H9 (cell line): ENCODE data around the gene PRAF2. TPM values are rescaled to one million over a fixed set of nuclear protein-coding genes. Genes with fewer than 3 reads are reported as not detected.

Experiments used
- DNase-seq: peaks from one replicate; pipeline ENCODE4 v3.0.0-alpha.2; 2017
- H2AFZ ChIP-seq: one replicate; pipeline ENCODE4 v1.6.1; 2013; ENCODE audit warnings: mild to moderate bottlenecking, low read length, control low read depth, moderate library complexity
- H2AK5ac ChIP-seq: 2 replicates; pipeline ENCODE4 v1.6.1; 2013; ENCODE audit warnings: low read length, control low read depth, mixed read lengths; ENCODE audit not compliant: insufficient read length
- H2BK120ac ChIP-seq: one replicate; pipeline ENCODE4 v1.6.1; 2013; ENCODE audit warnings: low read depth, mild to moderate bottlenecking, low read length, control low read depth, inconsistent platforms; ENCODE audit not compliant: poor library complexity, severe bottlenecking
- H2BK12ac ChIP-seq: 2 replicates; pipeline ENCODE4 v1.6.1; 2013; ENCODE audit warnings: low read length, control low read depth, mixed read lengths, low read depth; ENCODE audit not compliant: insufficient read length
- H2BK15ac ChIP-seq: 2 replicates; pipeline ENCODE4 v1.6.1; 2013; ENCODE audit warnings: low read depth, low read length, control low read depth
- H2BK20ac ChIP-seq: one replicate; pipeline ENCODE4 v1.6.1; 2013; ENCODE audit warnings: low read depth, mild to moderate bottlenecking, low read length, control low read depth, inconsistent platforms; ENCODE audit not compliant: poor library complexity, severe bottlenecking
- H2BK5ac ChIP-seq: 2 replicates; pipeline ENCODE4 v1.6.1; 2013; ENCODE audit warnings: low read length, control low read depth, mixed read lengths; ENCODE audit not compliant: insufficient read length
- H3K14ac ChIP-seq: 2 replicates; pipeline ENCODE4 v1.6.1; 2013; ENCODE audit warnings: low read length, control low read depth; ENCODE audit not compliant: insufficient read depth
- H3K18ac ChIP-seq: 2 replicates; pipeline ENCODE4 v1.6.1; 2013; ENCODE audit warnings: low read depth, mild to moderate bottlenecking, mixed read lengths, low read length, control low read depth; ENCODE audit not compliant: insufficient read length
- H3K23ac ChIP-seq: 2 replicates; pipeline ENCODE4 v1.6.1; 2013; ENCODE audit warnings: low read length, control low read depth, mixed read lengths, low read depth; ENCODE audit not compliant: insufficient read length
- H3K23me2 ChIP-seq: 2 replicates; pipeline ENCODE4 v1.6.1; 2013; ENCODE audit warnings: low read depth, mild to moderate bottlenecking, mixed read lengths, low read length, control low read depth; ENCODE audit not compliant: insufficient read length, poor library complexity, severe bottlenecking
- H3K27ac ChIP-seq: 2 replicates; pipeline ENCODE4 v1.5.1; 2013; ENCODE audit warnings: low read length, control low read depth, mixed read lengths, low read depth; ENCODE audit not compliant: insufficient read length
- H3K27me3 ChIP-seq: 2 replicates; pipeline ENCODE4 v1.6.1; 2013; ENCODE audit warnings: low read length, control low read depth, inconsistent platforms; ENCODE audit not compliant: insufficient read depth
- H3K4ac ChIP-seq: 2 replicates; pipeline ENCODE4 v1.6.1; 2013; ENCODE audit warnings: low read depth, mild to moderate bottlenecking, control low read depth, inconsistent platforms, low read length, moderate library complexity
- H3K4me1 ChIP-seq: 2 replicates; pipeline ENCODE4 v1.6.1; 2013; ENCODE audit warnings: low read length, control low read depth, inconsistent platforms; ENCODE audit not compliant: insufficient read depth
- H3K4me2 ChIP-seq: 2 replicates; pipeline ENCODE4 v1.6.1; 2013; ENCODE audit warnings: low read length, control low read depth, mixed read lengths; ENCODE audit not compliant: insufficient read length, insufficient read depth
- H3K56ac ChIP-seq: 2 replicates; pipeline ENCODE4 v1.6.1; 2013; ENCODE audit warnings: low read depth, mild to moderate bottlenecking, mixed read lengths, low read length, control low read depth; ENCODE audit not compliant: insufficient read length
- H3K79me1 ChIP-seq: 2 replicates; pipeline ENCODE4 v1.6.1; 2013; ENCODE audit warnings: low read depth, mild to moderate bottlenecking, moderate library complexity, low read length, control low read depth, inconsistent platforms; ENCODE audit not compliant: insufficient read depth, poor library complexity, severe bottlenecking
- H3K79me2 ChIP-seq: 2 replicates; pipeline ENCODE4 v1.6.1; 2013; ENCODE audit warnings: low read length, control low read depth, inconsistent platforms; ENCODE audit not compliant: insufficient read depth
- H3K9ac ChIP-seq: 2 replicates; pipeline ENCODE4 v1.6.1; 2013; ENCODE audit warnings: low read length, control low read depth, mixed read lengths; ENCODE audit not compliant: insufficient read length; ENCODE audit errors: extremely low read depth
- H3K9me3 ChIP-seq: one replicate; pipeline ENCODE4 v1.6.1; 2013; ENCODE audit warnings: low read depth, low read length, inconsistent platforms; ENCODE audit not compliant: control insufficient read depth
- H3T11ph ChIP-seq: one replicate; pipeline ENCODE4 v1.6.1; 2013; ENCODE audit warnings: mild to moderate bottlenecking, low read length, control low read depth, inconsistent platforms
- H4K20me1 ChIP-seq: one replicate; pipeline ENCODE4 v1.6.1; 2013; ENCODE audit not compliant: control insufficient read depth, insufficient read length, insufficient read depth
- H4K5ac ChIP-seq: 2 replicates; pipeline ENCODE4 v1.6.1; 2013; ENCODE audit warnings: low read depth, mild to moderate bottlenecking, mixed read lengths, low read length, control low read depth; ENCODE audit not compliant: insufficient read length
- H4K8ac ChIP-seq: replicated peaks from 2 replicates; pipeline ENCODE4 v1.6.1; 2013; ENCODE audit warnings: low read length, control low read depth, mixed read lengths, low read depth; ENCODE audit not compliant: insufficient read length
- H4K91ac ChIP-seq: 2 replicates; pipeline ENCODE4 v1.6.1; 2013; ENCODE audit warnings: low read depth, mild to moderate bottlenecking, moderate library complexity, mixed read lengths, low read length, control low read depth; ENCODE audit not compliant: insufficient read length
- H3K27ac Mint-ChIP-seq, 3 experiments: 2 replicates in 2 of 3; 3 replicates in 1 of 3; pipeline ENCODE4 v1.8.0; 2020 to 2021; ENCODE audit warnings: mixed read lengths in 3 of 3, mild to moderate bottlenecking in 1 of 3, moderate library complexity in 1 of 3
- H3K27me3 Mint-ChIP-seq: 2 replicates; pipeline ENCODE4 v1.8.0; 2021; ENCODE audit warnings: low read depth, mild to moderate bottlenecking, moderate library complexity, mixed read lengths
- H3K36me3 Mint-ChIP-seq, 3 experiments: 2 replicates in 2 of 3; 3 replicates in 1 of 3; pipeline ENCODE4 v1.8.0; 2020 to 2021; ENCODE audit warnings: low read depth in 3 of 3, mixed read lengths in 3 of 3; ENCODE audit not compliant: insufficient read depth in 1 of 3
- H3K4me1 Mint-ChIP-seq, 2 experiments: 2 replicates each; pipeline ENCODE4 v1.8.0; 2020; ENCODE audit warnings: mixed read lengths in 2 of 2
- H3K4me3 Mint-ChIP-seq, 2 experiments: 2 replicates in 1 of 2; 3 replicates in 1 of 2; pipeline ENCODE4 v1.8.0; 2020 to 2021; ENCODE audit warnings: mild to moderate bottlenecking in 2 of 2, mixed read lengths in 2 of 2, moderate library complexity in 1 of 2
- H3K9me3 Mint-ChIP-seq, 2 experiments: 2 replicates in 1 of 2; 3 replicates in 1 of 2; pipeline ENCODE4 v1.8.0; 2020; ENCODE audit warnings: mild to moderate bottlenecking in 2 of 2, mixed read lengths in 2 of 2, moderate library complexity in 1 of 2
- WGBS: extraction: QIAGEN DNeasy Blood & Tissue Kit; methylation state at CpG from one replicate; pipeline ENCODE4 v1.1.7; 2013; ENCODE audit warnings: missing lambda C conversion rate, low lambda C conversion rate, mixed read lengths; ENCODE audit not compliant: insufficient read length; ENCODE audit errors: extremely low coverage; 5-methylcytosine and 5-hydroxymethylcytosine counted together
- total RNA-seq: library from RNA; stranded (reverse); gene quantifications from 2 replicates; pipeline ENCODE4 v1.2.1, GENCODE V29; 2021
- TF ChIP-seq, protein P1 (sequence below): fragments of 200-600 bp; sonication (generic); conservative IDR thresholded peaks from 3 replicates; pipeline ENCODE4 v1.8.0; 2021; ENCODE audit warnings: antibody characterized with exemption, mild to moderate bottlenecking

The PRAF2 gene
- total RNA-seq, 1 experiment from 2014 or later: 13.4 TPM

GRCh38 chrX:49106930-49107329, 33.1 kb upstream of the PRAF2 start:
- no CpG with 5 or more reads among the region's 7 CpGs for WGBS
- DNase-seq: peak; percentile 35

More at GRCh38 chrX:49106930-49107329, 33.1 kb upstream of the PRAF2 start:
- no peak overlapping the region for H3K23ac ChIP-seq
- no peaks in the 10 kb centered on the region for H3K27me3 ChIP-seq
- H3K4me2 ChIP-seq: no peak overlapping the region
- no peak overlapping the region for H4K5ac ChIP-seq
- no peak overlapping the region for H3K4ac ChIP-seq
- no peak overlapping the region for H4K91ac ChIP-seq
- peaks cover under 1% of the 10 kb centered on the region in 2 experiments; a peak in 2 of 4 replicates for H3K4me1 Mint-ChIP-seq
- H2BK12ac ChIP-seq: no peak overlapping the region
- H3K23me2 ChIP-seq: no peaks in the 10 kb centered on the region
- H4K20me1 ChIP-seq: no peaks in the 10 kb centered on the region
- peaks cover 57 to 63% of the 10 kb centered on the region in 2 experiments for H3K9me3 Mint-ChIP-seq
- no peaks in the 10 kb centered on the region for H3K27me3 Mint-ChIP-seq
- no peak overlapping the region for H3K27ac Mint-ChIP-seq
- H3K27ac ChIP-seq: no peak overlapping the region
- TF ChIP-seq, protein P1, sequence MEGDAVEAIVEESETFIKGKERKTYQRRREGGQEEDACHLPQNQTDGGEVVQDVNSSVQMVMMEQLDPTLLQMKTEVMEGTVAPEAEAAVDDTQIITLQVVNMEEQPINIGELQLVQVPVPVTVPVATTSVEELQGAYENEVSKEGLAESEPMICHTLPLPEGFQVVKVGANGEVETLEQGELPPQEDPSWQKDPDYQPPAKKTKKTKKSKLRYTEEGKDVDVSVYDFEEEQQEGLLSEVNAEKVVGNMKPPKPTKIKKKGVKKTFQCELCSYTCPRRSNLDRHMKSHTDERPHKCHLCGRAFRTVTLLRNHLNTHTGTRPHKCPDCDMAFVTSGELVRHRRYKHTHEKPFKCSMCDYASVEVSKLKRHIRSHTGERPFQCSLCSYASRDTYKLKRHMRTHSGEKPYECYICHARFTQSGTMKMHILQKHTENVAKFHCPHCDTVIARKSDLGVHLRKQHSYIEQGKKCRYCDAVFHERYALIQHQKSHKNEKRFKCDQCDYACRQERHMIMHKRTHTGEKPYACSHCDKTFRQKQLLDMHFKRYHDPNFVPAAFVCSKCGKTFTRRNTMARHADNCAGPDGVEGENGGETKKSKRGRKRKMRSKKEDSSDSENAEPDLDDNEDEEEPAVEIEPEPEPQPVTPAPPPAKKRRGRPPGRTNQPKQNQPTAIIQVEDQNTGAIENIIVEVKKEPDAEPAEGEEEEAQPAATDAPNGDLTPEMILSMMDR: peak; percentile 54
- no peak overlapping the region for H3K4me3 Mint-ChIP-seq
- no peak overlapping the region for H3T11ph ChIP-seq
- no peaks in the 10 kb centered on the region for H3K79me1 ChIP-seq
- H3K56ac ChIP-seq: no peak overlapping the region
- no peaks in the 10 kb centered on the region for H3K4me1 ChIP-seq
- no peak overlapping the region for H2BK15ac ChIP-seq
- H3K9me3 ChIP-seq: no peaks in the 10 kb centered on the region
- H3K9ac ChIP-seq: no peak overlapping the region
- H3K18ac ChIP-seq: no peak overlapping the region
- H2AK5ac ChIP-seq: no peak overlapping the region
- no peaks in the 10 kb centered on the region for H3K79me2 ChIP-seq
- H4K8ac ChIP-seq: no peak overlapping the region
- peaks cover 11 to 17% (median 13%) of the 10 kb centered on the region in 3 experiments for H3K36me3 Mint-ChIP-seq
- H2AFZ ChIP-seq: no peak overlapping the region
- no peak overlapping the region for H2BK20ac ChIP-seq
- no peak overlapping the region for H3K14ac ChIP-seq
- no peak overlapping the region for H2BK5ac ChIP-seq
- H2BK120ac ChIP-seq: no peak overlapping the region
